Stimulated activated CD8-positive, alpha-beta memory T cell treated with anti-CD3 and anti-CD28 coated beads, Interleukin-7, amount 100 ng/mL, for 1 hour (primary cell): Measurements from ENCODE around the gene HOXD11.

ENCODE experiments used
- DNase-seq, 2 donors: peaks; one replicate each; pipeline ENCODE4 v3.0.0-alpha.2; 2020; ENCODE audit warnings: low read depth in 2 of 2

Gene HOXD11

GRCh38 chr2:176148751-176149421 is 41.8 kb downstream of the HOXD11 start:
- no peak for DNase-seq

- DNase-seq = no peak
These were observed 42.4 kb downstream of the HOXD11 start for GRCh38 chr2:176149481-176149938.

GRCh38 chr2:176149939-176150583 is 43.0 kb downstream of the HOXD11 start:
- DNase-seq = no peak

GRCh38 chr2:176150584-176151441 is 43.7 kb downstream of the HOXD11 start:
- DNase-seq = no peak

GRCh38 chr2:176151442-176152287 is 44.6 kb downstream of the HOXD11 start, which contains the start of gene HOXD4:
HOXD4 (plus strand) TSS chr2:176151550; CDS start chr2:176151634, 84 bp downstream.
- no peak for DNase-seq

- no peak for DNase-seq
These were observed 45.5 kb downstream of the HOXD11 start for GRCh38 chr2:176152350-176153181.

GRCh38 chr2:176154576-176155252 is 47.6 kb downstream of the HOXD11 start:
- no peak for DNase-seq

GRCh38 chr2:176155356-176156044 is 48.4 kb downstream of the HOXD11 start:
- no peak for DNase-seq

- no peak for DNase-seq
These were observed 49.3 kb downstream of the HOXD11 start for GRCh38 chr2:176156301-176156806.

- DNase-seq = no peak
These were observed 49.9 kb downstream of the HOXD11 start, which contains the start of gene HOXD3 for GRCh38 chr2:176156807-176157498. HOXD3 (plus strand) TSS chr2:176157307; CDS start chr2:176169115, 11,808 bp downstream.

GRCh38 chr2:176157499-176158185 is 50.6 kb downstream of the HOXD11 start:
- no peak for DNase-seq

- DNase-seq = no peak
These were observed 51.1 kb downstream of the HOXD11 start for GRCh38 chr2:176158186-176158591.

GRCh38 chr2:176158855-176159662 is 52.0 kb downstream of the HOXD11 start:
- DNase-seq = no peak
